NCI-H2029 treated with DMSO at 0.1 percent for 48 hours (cell line): Measurements from ENCODE around the gene WIPF2.
"Not testable (repeated sequence)": the region's sequence is repeated elsewhere in the genome, so short reads cannot be mapped to it uniquely, and the experiment has no call there.

Source experiments
- DNase-seq: peaks from one replicate; lab custom pipeline; 2025; lab: John Stamatoyannopoulos, UW

WIPF2 gene

GRCh38 chr17:40191237-40192208 lies 27.6 kb upstream of the WIPF2 start:
- DNase-seq: no peak

- no peak for DNase-seq
These were observed 26.1 kb upstream of the WIPF2 start for GRCh38 chr17:40192961-40193360.

GRCh38 chr17:40194821-40195220 lies 24.3 kb upstream of the WIPF2 start:
- DNase-seq: no peak

GRCh38 chr17:40197550-40197949 lies 21.6 kb upstream of the WIPF2 start:
- no peak for DNase-seq

GRCh38 chr17:40197965-40198456 lies 21.1 kb upstream of the WIPF2 start:
- not testable (repeated sequence) for DNase-seq

- no peak for DNase-seq
These were observed 20.5 kb upstream of the WIPF2 start for GRCh38 chr17:40198576-40198975.

GRCh38 chr17:40203131-40203530 lies 16.0 kb upstream of the WIPF2 start:
- no peak for DNase-seq

- DNase-seq: not testable (repeated sequence)
These were observed 12.9 kb upstream of the WIPF2 start for GRCh38 chr17:40206193-40206592.

GRCh38 chr17:40209404-40210093 lies 9.6 kb upstream of the WIPF2 start:
- DNase-seq: no peak

- not testable (repeated sequence) for DNase-seq
These were observed 5.2 kb upstream of the WIPF2 start for GRCh38 chr17:40213914-40214313.

GRCh38 chr17:40218006-40218739 lies 931 bp upstream of the WIPF2 start:
- DNase-seq: no peak

- DNase-seq: peak; percentile 38
These were observed 662 bp downstream of the WIPF2 start for GRCh38 chr17:40219594-40220338.

- no peak for DNase-seq
These were observed 5.8 kb downstream of the WIPF2 start for GRCh38 chr17:40224718-40225550.

GRCh38 chr17:40229146-40229545 lies 10.0 kb downstream of the WIPF2 start:
- not testable (repeated sequence) for DNase-seq

GRCh38 chr17:40230670-40231069 lies 11.6 kb downstream of the WIPF2 start:
- no peak for DNase-seq

- DNase-seq: not testable (repeated sequence)
These were observed 12.8 kb downstream of the WIPF2 start for GRCh38 chr17:40231928-40232327.

GRCh38 chr17:40241252-40241834 lies 22.2 kb downstream of the WIPF2 start:
- DNase-seq: no peak

- DNase-seq: no peak
These were observed 23.7 kb downstream of the WIPF2 start for GRCh38 chr17:40242774-40243173.

GRCh38 chr17:40243761-40244160 lies 24.7 kb downstream of the WIPF2 start:
- DNase-seq: no peak

GRCh38 chr17:40244255-40244654 lies 25.2 kb downstream of the WIPF2 start:
- DNase-seq: no peak
